Psoas muscle (tissue), 8 donors: ENCODE measurements around the gene SH3GLB2. TPM values are rescaled to one million over a fixed set of nuclear protein-coding genes. Genes with fewer than 3 reads are reported as not detected.

Experiments
- ATAC-seq, 4 donors: fragments of 200-7000 bp; cut with Tn5 transposase; one replicate each; pipeline ENCODE4 v1.9.1; 2020; ENCODE audit warnings: moderate library complexity in 3 of 4, mild to moderate bottlenecking in 2 of 4
- DNase-seq, 2 donors: peaks; one replicate each; pipeline ENCODE4 v3.0.0-alpha.2; 2020
- H3K27ac ChIP-seq: fragments of 200-600 bp; one replicate; pipeline ENCODE4 v1.8.0; 2022
- H3K27me3 ChIP-seq, 3 donors: fragments of 200-600 bp in 1 of 3; one replicate each; pipeline versions ENCODE4 v1.6.1 to v1.8.0; 2013 to 2022; ENCODE audit warnings: low read length in 2 of 3, mild to moderate bottlenecking in 2 of 3, moderate library complexity in 1 of 3; ENCODE audit not compliant: insufficient read depth in 3 of 3
- H3K36me3 ChIP-seq, 2 donors: fragments of 200-600 bp in 1 of 2; one replicate each; pipeline versions ENCODE4 v1.6.1 to v1.8.0; 2013 to 2022; ENCODE audit warnings: low read depth in 1 of 2, mild to moderate bottlenecking in 1 of 2, moderate library complexity in 1 of 2; ENCODE audit not compliant: insufficient read depth in 1 of 2
- H3K4me1 ChIP-seq: fragments of 200-600 bp; one replicate; pipeline ENCODE4 v1.8.0; 2022
- H3K4me3 ChIP-seq: fragments of 200-600 bp; one replicate; pipeline ENCODE4 v1.8.0; 2022; ENCODE audit warnings: mild to moderate bottlenecking
- H3K9me3 ChIP-seq: fragments of 200-600 bp; one replicate; pipeline ENCODE4 v1.8.0; 2022
- WGBS, 3 donors: extraction: QIAGEN DNeasy Blood & Tissue Kit; methylation state at CpG; one replicate each; pipeline versions ENCODE4 v1.1.6 to v1.1.7; 2013; 5-methylcytosine and 5-hydroxymethylcytosine counted together
- intact Hi-C, 2 donors: fragments of 100-400 bp; cut with DNase I; formaldehyde crosslinking; loops; one replicate each; pipeline versions ENCODE4 v1.11.0 to v1.14.2; 2022
- polyA plus RNA-seq, 3 donors: library from polyadenylated mRNA; stranded (reverse); fragments of 200-250 nt; gene quantifications; one replicate each; pipeline ENCODE4 v1.2.3, GENCODE V29; 2013
- total RNA-seq, 4 donors: library from RNA; stranded (reverse); fragmentation: NEBNext Ultra II Directional in 2 of 4; extraction: Animal tissue kit (Norgen Biotek cat#: 25700) in 2 of 4; gene quantifications; one replicate each; pipeline versions ENCODE4 v1.2.1 to v1.2.4, GENCODE V29; 2021 to 2023
- TF ChIP-seq, protein P1 (sequence below): fragments of 200-600 bp; IDR thresholded peaks from one replicate; pipeline ENCODE4 v1.8.0; 2022; ENCODE audit warnings: antibody characterized with exemption
- donor health status: healthy with polysubstance abuse.
- donor health status: DM: no; HTN: no; CAD: no; lungs with moderate emphysema.
- donor health status: Bipolar disorder and iron deficiency.
- donor health status: healthy.
- donor health status: DM: yes; HTN: yes; CAD: no.
- donor health status: DM: no; HTN: no; CAD: no.
- donor health status: DM: no; HTN: no; CAD: no.
- donor health status: DM: yes; HTN: yes; CAD: no.

SH3GLB2 gene
- total and polyA plus RNA-seq, 7 donors = 22.2 to 56.8 (median 33.8) TPM

DNA sequence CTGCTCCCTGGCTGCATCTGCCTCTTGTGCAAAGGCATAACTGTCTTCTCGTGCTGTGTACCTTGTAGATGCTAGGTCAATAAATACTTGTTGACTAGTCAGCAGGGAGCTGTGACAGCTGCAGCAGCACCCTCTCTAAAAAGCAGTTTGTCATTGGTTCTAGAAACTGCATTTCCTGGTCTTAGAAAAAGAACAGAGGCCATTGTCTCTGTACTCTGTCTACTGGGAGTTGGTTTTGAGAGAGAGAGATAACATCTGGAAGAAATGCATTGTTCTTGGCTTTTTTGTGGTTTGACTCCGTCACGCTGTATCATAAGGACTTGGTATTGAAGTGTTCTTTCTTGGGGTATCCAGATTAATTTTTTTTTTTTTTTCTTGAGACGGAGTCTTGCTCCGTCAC is 32.3 kb downstream of the SH3GLB2 start:
- Histone ChIP-seq H3K9me3 (no peaks in the 10 kb centered on the region), H3K4me1 (no peaks in the 10 kb centered on the region), H3K4me3 (no peak overlapping the region), H3K36me3 (peaks cover 13 to 100% of the 10 kb centered on the region in 2 donors), H3K27me3 (no peaks in the 10 kb centered on the region), H3K27ac (no peak overlapping the region)
- DNase-seq (no peak), ATAC-seq (no peak)
- TF ChIP-seq, protein P1, sequence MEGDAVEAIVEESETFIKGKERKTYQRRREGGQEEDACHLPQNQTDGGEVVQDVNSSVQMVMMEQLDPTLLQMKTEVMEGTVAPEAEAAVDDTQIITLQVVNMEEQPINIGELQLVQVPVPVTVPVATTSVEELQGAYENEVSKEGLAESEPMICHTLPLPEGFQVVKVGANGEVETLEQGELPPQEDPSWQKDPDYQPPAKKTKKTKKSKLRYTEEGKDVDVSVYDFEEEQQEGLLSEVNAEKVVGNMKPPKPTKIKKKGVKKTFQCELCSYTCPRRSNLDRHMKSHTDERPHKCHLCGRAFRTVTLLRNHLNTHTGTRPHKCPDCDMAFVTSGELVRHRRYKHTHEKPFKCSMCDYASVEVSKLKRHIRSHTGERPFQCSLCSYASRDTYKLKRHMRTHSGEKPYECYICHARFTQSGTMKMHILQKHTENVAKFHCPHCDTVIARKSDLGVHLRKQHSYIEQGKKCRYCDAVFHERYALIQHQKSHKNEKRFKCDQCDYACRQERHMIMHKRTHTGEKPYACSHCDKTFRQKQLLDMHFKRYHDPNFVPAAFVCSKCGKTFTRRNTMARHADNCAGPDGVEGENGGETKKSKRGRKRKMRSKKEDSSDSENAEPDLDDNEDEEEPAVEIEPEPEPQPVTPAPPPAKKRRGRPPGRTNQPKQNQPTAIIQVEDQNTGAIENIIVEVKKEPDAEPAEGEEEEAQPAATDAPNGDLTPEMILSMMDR = no peak
- whole genome bisulfite sequencing, 3 donors = 83 to 85% (median 85%) methylated on average over 5 of the region's 5 CpGs
- intact Hi-C loops = no loop called here

DNA sequence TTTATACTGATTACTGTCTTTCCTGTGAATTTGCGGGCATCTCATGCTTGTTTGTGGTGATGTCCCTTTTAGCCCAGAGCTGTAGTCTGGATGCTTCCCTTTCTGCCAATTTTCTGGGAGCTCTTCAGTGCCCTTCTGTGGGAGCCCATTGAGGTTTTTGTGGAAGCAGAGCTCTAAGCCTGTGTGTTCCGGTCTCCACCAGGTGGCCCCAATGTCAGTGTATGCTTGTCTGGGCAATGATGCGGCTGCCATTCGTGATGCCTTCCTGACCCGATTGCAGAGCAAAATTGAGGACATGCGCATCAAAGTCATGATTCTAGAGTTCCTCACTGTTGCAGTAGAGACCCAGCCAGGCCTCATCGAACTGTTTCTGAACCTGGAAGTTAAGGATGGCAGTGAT is 35.1 kb downstream of the SH3GLB2 start:
- intact Hi-C loops = no loop called here
- 64 to 74% (median 71%) methylated on average over 7 of the region's 7 CpGs for WGBS, 3 donors

GRCh38 chr9:128987805-128988204 is 40.3 kb downstream of the SH3GLB2 start:
- TF ChIP-seq, protein P1 = no peak
- WGBS, 3 donors = 31 to 44% (median 35%) methylated on average over 5 of the region's 5 CpGs
- Histone ChIP-seq H3K27me3 (no peaks in the 10 kb centered on the region), H3K9me3 (no peaks in the 10 kb centered on the region), H3K4me3 (peak overlapping the region; percentile 13), H3K27ac (peak overlapping the region; percentile 71), H3K4me1 (peaks cover 14% of the 10 kb centered on the region), H3K36me3 (peaks cover 15 to 91% of the 10 kb centered on the region in 2 donors)
- DNase-seq = peak; percentile 67 to 86
- intact Hi-C loops = loop anchor here in 1 of 2 donors (10.0 kb wide), 1 partner anchor 403 kb away; no protein-coding TSS in a partner anchor
- peak; percentile 94 to 97 (median 96) for ATAC-seq

More for the DNA sequence above, 35.1 kb downstream of the SH3GLB2 start:
- Histone ChIP-seq H3K27ac (no peak overlapping the region), H3K36me3 (peaks cover 9 to 95% of the 10 kb centered on the region in 2 donors), H3K27me3 (no peaks in the 10 kb centered on the region), H3K4me1 (peaks cover 4% of the 10 kb centered on the region), H3K9me3 (no peaks in the 10 kb centered on the region), H3K4me3 (no peak overlapping the region)
- DNase-seq (no peak), ATAC-seq (peak in 3 of 4 donors; percentile 52 to 57 (median 54))
- TF ChIP-seq, protein P1 = peak; percentile 25

DNA sequence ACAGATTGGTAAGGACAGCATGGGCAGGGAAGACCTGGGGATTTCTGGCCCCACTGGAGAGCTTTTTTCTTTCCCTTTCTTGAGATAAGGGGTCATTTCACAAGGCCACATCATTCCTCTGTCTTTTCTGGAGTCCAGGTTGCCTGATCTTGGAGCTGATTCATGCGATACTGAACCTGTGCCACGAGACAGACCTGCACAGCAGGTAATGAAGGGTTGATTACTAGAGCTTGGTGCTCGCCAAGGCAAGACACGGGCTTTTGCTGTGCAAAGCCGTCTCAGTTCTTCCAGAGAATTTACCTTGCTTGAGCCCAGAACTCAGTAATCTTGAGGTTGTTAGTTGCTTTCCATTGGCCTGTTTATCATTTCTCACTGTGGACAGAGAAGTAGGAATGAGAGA is 41.5 kb downstream of the SH3GLB2 start:
- WGBS, 3 donors = 90 to 95% (median 91%) methylated on average over 5 of the region's 5 CpGs

More for the DNA sequence above, 41.5 kb downstream of the SH3GLB2 start:
- intact Hi-C loops = loop anchor here in 1 of 2 donors (10.0 kb wide), 1 partner anchor 402 kb away; no protein-coding TSS in a partner anchor
- Histone ChIP-seq H3K4me3 (no peak overlapping the region), H3K4me1 (peaks cover 14% of the 10 kb centered on the region), H3K27ac (no peak overlapping the region), H3K27me3 (no peaks in the 10 kb centered on the region), H3K9me3 (no peaks in the 10 kb centered on the region), H3K36me3 (peaks cover 15 to 91% of the 10 kb centered on the region in 2 donors)
- TF ChIP-seq, protein P1 = no peak
- ATAC-seq = no peak
- DNase-seq = no peak
